Measurements from ENCODE around the gene TXNRD1.
A peak's percentile ranks its signal among the peaks of the same experiment; 100 is the strongest.

The TXNRD1 gene

GRCh38 chr12:104305349-104305748 is 89.8 kb downstream of the TXNRD1 start:
- no peak overlapping the region for H3K27ac ChIP-seq
- H3K4me1 ChIP-seq = peaks cover 44 to 62% (median 54%) of the 10 kb centered on the region in 10 experiments
- peaks cover 24 to 98% (median 82%) of the 10 kb centered on the region in 11 experiments; a peak in 21 of 22 replicates for H3K36me3 ChIP-seq
- TF ChIP-seq Cebpa-rat (IDR thresholded peaks at IDR 0.05) = no peak
- H3K4me3 ChIP-seq = no peak overlapping the region
- H4K20me1 ChIP-seq = peaks cover 82 to 100% (median 100%) of the 10 kb centered on the region in 11 experiments; a peak in 21 of 22 replicates
- no peak overlapping the region for H3K9ac ChIP-seq
- no peaks in the 10 kb centered on the region for H3K27me3 ChIP-seq
- peak overlapping the region in 4 of 11 experiments; percentile 1 to 23 (median 8); a peak in 2 of 22 replicates for H3K4me2 ChIP-seq
- H3K9me3 ChIP-seq (replicated peaks in 1 of 11) = no peaks in the 10 kb centered on the region; a peak in 1 of 22 replicates

GRCh38 chr12:104306376-104306775 is 90.8 kb downstream of the TXNRD1 start:
- Histone ChIP-seq H3K9ac (no peak overlapping the region), H4K20me1 (peaks cover 72 to 100% (median 97%) of the 10 kb centered on the region in 11 experiments), H3K4me3 (no peak overlapping the region), H3K36me3 (peaks cover 33 to 97% (median 85%) of the 10 kb centered on the region in 11 experiments), H3K27me3 (no peaks in the 10 kb centered on the region), H3K4me2 (peak overlapping the region in 7 of 11 experiments; percentile 1 to 30 (median 20); a peak in 6 of 22 replicates), H3K27ac (no peak overlapping the region), H3K4me1 (peaks cover 34 to 52% (median 45%) of the 10 kb centered on the region in 10 experiments), H3K9me3 (replicated peaks in 1 of 11) (no peaks in the 10 kb centered on the region; a peak in 1 of 22 replicates)
- TF ChIP-seq Cebpa-rat (IDR thresholded peaks at IDR 0.05) = no peak

DNA sequence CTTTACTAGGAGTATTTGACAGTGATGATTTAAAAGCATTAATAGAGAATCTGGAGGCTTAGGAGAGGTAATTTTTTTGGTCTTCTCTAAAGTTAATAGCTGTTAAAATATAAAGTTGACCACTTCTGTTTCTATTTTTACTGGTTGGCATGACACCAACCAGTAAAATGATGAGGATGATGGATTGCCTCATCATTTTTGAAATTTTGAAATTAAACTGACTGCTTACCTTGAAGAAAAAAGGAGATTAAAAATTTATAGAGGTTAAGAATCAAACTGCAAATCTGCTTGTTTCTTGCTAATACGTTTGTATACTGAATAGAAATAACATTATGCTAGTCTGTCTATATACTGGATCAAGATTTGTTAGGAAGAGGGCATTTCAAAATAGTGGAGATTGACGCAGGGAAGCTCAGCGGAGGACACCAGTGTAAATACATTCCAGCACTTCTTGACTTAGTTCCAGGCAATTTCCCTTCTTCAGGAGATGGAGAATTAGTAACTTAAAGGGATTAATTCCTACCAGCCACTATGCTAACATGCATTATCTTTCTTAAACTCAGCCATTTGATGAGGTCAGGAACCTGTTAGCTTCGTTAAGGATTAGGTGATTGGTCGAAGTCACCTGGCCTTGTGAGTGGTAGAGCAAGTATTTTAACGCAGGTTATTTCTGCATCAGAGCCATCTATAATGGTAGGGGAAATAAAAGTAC is 91.5 kb downstream of the TXNRD1 start:
- no peak overlapping the region for H3K4me3 ChIP-seq
- no peak for TF ChIP-seq Cebpa-rat (IDR thresholded peaks at IDR 0.05)
- peaks cover 32 to 52% (median 39%) of the 10 kb centered on the region in 10 experiments for H3K4me1 ChIP-seq
- H3K27me3 ChIP-seq = no peaks in the 10 kb centered on the region
- no peak overlapping the region for H3K9ac ChIP-seq
- H3K27ac ChIP-seq = no peak overlapping the region
- peaks cover 40 to 98% (median 86%) of the 10 kb centered on the region in 11 experiments for H3K36me3 ChIP-seq
- H4K20me1 ChIP-seq = peaks cover 69 to 100% (median 95%) of the 10 kb centered on the region in 11 experiments
- no peaks in the 10 kb centered on the region; a peak in 1 of 22 replicates for H3K9me3 ChIP-seq (replicated peaks in 1 of 11)
- peak overlapping the region in 2 of 11 experiments; percentile 1 to 30; a peak in 2 of 22 replicates for H3K4me2 ChIP-seq

DNA sequence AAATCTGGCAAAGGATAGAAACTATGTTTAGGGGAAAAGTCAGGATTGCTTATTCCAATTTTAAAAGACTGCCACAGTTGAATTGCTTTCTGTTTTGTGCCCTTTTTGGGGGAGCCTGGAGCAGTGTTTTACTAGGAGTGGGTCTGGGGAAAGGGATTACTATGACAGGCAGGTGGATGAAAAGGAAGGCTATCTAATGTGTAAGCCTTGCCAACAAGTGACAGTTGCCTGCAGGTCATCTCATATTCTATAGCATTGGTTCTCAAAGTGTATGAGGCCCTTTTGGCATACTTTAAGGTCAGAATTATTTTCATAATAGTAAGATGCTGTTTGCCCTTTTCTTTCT is 92.0 kb downstream of the TXNRD1 start:
- no peak overlapping the region for H3K9ac ChIP-seq
- no peak overlapping the region for H3K4me2 ChIP-seq
- peaks cover 45 to 98% (median 86%) of the 10 kb centered on the region in 11 experiments for H3K36me3 ChIP-seq
- H3K27me3 ChIP-seq = no peaks in the 10 kb centered on the region
- H3K9me3 ChIP-seq (replicated peaks in 1 of 11) = no peaks in the 10 kb centered on the region; a peak in 1 of 22 replicates
- TF ChIP-seq Cebpa-rat (IDR thresholded peaks at IDR 0.05) = no peak
- H3K4me3 ChIP-seq = no peak overlapping the region
- no peak overlapping the region for H3K27ac ChIP-seq
- peaks cover 27 to 47% (median 33%) of the 10 kb centered on the region in 10 experiments for H3K4me1 ChIP-seq
- H4K20me1 ChIP-seq = peaks cover 64 to 100% (median 95%) of the 10 kb centered on the region in 11 experiments

DNA sequence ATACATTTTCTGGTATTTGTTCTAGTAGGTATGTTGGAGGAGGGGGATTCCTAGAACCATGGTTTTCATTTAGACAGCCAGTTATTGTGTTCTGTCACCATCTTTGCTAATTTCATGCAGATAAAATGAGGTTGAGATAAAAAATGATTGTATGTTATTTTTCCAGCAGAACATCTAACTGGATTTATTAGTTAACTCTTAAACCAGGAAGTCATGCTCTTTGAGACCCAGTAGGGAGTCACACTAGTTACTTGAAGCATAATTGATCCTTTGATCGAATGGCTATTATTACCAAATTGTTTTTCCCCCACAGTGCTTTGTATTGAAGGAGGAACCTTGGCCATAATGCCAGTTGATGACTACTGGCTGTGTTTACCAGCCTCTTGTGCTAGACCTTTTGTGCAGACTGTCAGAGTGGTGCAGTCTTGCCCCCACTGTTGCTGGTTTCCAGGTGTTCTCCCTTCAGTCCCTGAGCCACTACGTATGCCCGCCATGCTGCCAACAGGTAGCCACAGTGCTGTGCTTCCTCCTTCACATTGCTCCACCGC is 93.9 kb downstream of the TXNRD1 start:
- Histone ChIP-seq H3K36me3 (peaks cover 60 to 100% (median 94%) of the 10 kb centered on the region in 11 experiments), H3K27me3 (no peaks in the 10 kb centered on the region), H4K20me1 (peaks cover 48 to 100% (median 81%) of the 10 kb centered on the region in 11 experiments), H3K4me3 (no peak overlapping the region), H3K9me3 (replicated peaks in 1 of 11) (no peaks in the 10 kb centered on the region), H3K27ac (no peak overlapping the region), H3K4me2 (no peak overlapping the region), H3K4me1 (peaks cover 9 to 31% (median 16%) of the 10 kb centered on the region in 10 experiments), H3K9ac (no peak overlapping the region)
- TF ChIP-seq Cebpa-rat (IDR thresholded peaks at IDR 0.05) = no peak

GRCh38 chr12:104310751-104311633 is 95.4 kb downstream of the TXNRD1 start:
- no peak for TF ChIP-seq Cebpa-rat (IDR thresholded peaks at IDR 0.05)
- H3K9me3 ChIP-seq (replicated peaks in 1 of 11) = no peaks in the 10 kb centered on the region
- no peaks in the 10 kb centered on the region for H3K27me3 ChIP-seq
- no peak overlapping the region for H3K4me2 ChIP-seq
- H4K20me1 ChIP-seq = peaks cover 38 to 100% (median 76%) of the 10 kb centered on the region in 11 experiments
- H3K4me1 ChIP-seq = peaks cover 4 to 19% (median 9%) of the 10 kb centered on the region in 10 experiments; a peak in 14 of 20 replicates
- H3K27ac ChIP-seq = no peak overlapping the region
- H3K36me3 ChIP-seq = peaks cover 71 to 100% (median 95%) of the 10 kb centered on the region in 11 experiments
- H3K9ac ChIP-seq = no peak overlapping the region
- no peak overlapping the region for H3K4me3 ChIP-seq

- no peak overlapping the region for H3K4me2 ChIP-seq
- peaks cover 26 to 100% (median 66%) of the 10 kb centered on the region in 11 experiments for H4K20me1 ChIP-seq
- H3K27ac ChIP-seq = no peak overlapping the region
These were observed 96.6 kb downstream of the TXNRD1 start for GRCh38 chr12:104312202-104312601.

GRCh38 chr12:104312654-104313053 is 97.1 kb downstream of the TXNRD1 start:
- no peak overlapping the region for H3K9ac ChIP-seq
- no peak overlapping the region for H3K4me2 ChIP-seq
- H3K4me1 ChIP-seq = peaks cover 0 to 8% (median 0%) of the 10 kb centered on the region in 10 experiments; a peak in 6 of 20 replicates
- peaks cover 85 to 100% (median 98%) of the 10 kb centered on the region in 11 experiments for H3K36me3 ChIP-seq
- TF ChIP-seq Cebpa-rat (IDR thresholded peaks at IDR 0.05) = no peak
- peaks cover 24 to 100% (median 66%) of the 10 kb centered on the region in 11 experiments for H4K20me1 ChIP-seq
- H3K4me3 ChIP-seq = no peak overlapping the region
- H3K9me3 ChIP-seq (replicated peaks in 1 of 11) = no peaks in the 10 kb centered on the region
- no peak overlapping the region for H3K27ac ChIP-seq
- no peaks in the 10 kb centered on the region for H3K27me3 ChIP-seq

More at GRCh38 chr12:104312202-104312601, 96.6 kb downstream of the TXNRD1 start:
- no peak for TF ChIP-seq Cebpa-rat (IDR thresholded peaks at IDR 0.05)
- Histone ChIP-seq H3K4me3 (no peak overlapping the region), H3K9me3 (replicated peaks in 1 of 11) (no peaks in the 10 kb centered on the region), H3K9ac (no peak overlapping the region), H3K4me1 (peaks cover 0 to 8% (median 0%) of the 10 kb centered on the region in 10 experiments; a peak in 7 of 20 replicates), H3K36me3 (peaks cover 80 to 100% (median 98%) of the 10 kb centered on the region in 11 experiments), H3K27me3 (no peaks in the 10 kb centered on the region)
